ENCODE data around the gene MARCHF10. TPM values are rescaled to one million over a fixed set of nuclear protein-coding genes. Genes with fewer than 3 reads are reported as not detected.

MARCHF10 gene
- total RNA-seq, 4 donors from 2014 or later: 2.1 TPM; not detected in 3

- DNase-seq: no peak
- peaks cover 0 to 12% (median 1%) of the 10 kb centered on the region in 4 donors for H3K4me1 ChIP-seq
- H3K27me3 ChIP-seq: peaks cover 12% of the 10 kb centered on the region
- H3K36me3 ChIP-seq: no peaks in the 10 kb centered on the region
- 23 to 71% methylated on average over 2 to 9 of the region's 9 CpGs for WGBS, 2 donors (ENCODE audit: low coverage in 1 of 2)
- in situ Hi-C loops (cut with MboI; ENCODE audit: low pct_ligation_motif_present in 1 of 4, low pct_unique_long_range_greater_than_20kb in 1 of 4, low sequenced_read_pairs in 3 of 4) (no loop called here), intact Hi-C loops (cut with DNase I; ENCODE audit: low total_unique reads) (no loop called here)
- TF ChIP-seq, protein P1, sequence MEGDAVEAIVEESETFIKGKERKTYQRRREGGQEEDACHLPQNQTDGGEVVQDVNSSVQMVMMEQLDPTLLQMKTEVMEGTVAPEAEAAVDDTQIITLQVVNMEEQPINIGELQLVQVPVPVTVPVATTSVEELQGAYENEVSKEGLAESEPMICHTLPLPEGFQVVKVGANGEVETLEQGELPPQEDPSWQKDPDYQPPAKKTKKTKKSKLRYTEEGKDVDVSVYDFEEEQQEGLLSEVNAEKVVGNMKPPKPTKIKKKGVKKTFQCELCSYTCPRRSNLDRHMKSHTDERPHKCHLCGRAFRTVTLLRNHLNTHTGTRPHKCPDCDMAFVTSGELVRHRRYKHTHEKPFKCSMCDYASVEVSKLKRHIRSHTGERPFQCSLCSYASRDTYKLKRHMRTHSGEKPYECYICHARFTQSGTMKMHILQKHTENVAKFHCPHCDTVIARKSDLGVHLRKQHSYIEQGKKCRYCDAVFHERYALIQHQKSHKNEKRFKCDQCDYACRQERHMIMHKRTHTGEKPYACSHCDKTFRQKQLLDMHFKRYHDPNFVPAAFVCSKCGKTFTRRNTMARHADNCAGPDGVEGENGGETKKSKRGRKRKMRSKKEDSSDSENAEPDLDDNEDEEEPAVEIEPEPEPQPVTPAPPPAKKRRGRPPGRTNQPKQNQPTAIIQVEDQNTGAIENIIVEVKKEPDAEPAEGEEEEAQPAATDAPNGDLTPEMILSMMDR (IDR thresholded peaks at IDR 0.05): no peak
- TF ChIP-seq EP300 (IDR thresholded peaks at IDR 0.05; ENCODE audit: low read depth) (no peak), POLR2A (IDR thresholded peaks at IDR 0.05) (no peak), POLR2AphosphoS5 (IDR thresholded peaks at IDR 0.05) (no peak)
- no peaks in the 10 kb centered on the region for H3K9me3 ChIP-seq
- H3K27ac ChIP-seq: no peak overlapping the region
- H3K4me3 ChIP-seq: no peak overlapping the region
These were observed 5.4 kb downstream of the MARCHF10 start for GRCh38 chr17:62802561-62803205.

GRCh38 chr17:62801553-62802114 lies 6.5 kb downstream of the MARCHF10 start:
- DNase-seq: no peak
- peaks cover 0 to 2% (median 0%) of the 10 kb centered on the region in 4 donors for H3K4me1 ChIP-seq
- intact Hi-C loops (cut with DNase I; ENCODE audit: low total_unique reads) (no loop called here), in situ Hi-C loops (cut with MboI; ENCODE audit: low pct_ligation_motif_present in 1 of 4, low pct_unique_long_range_greater_than_20kb in 1 of 4, low sequenced_read_pairs in 3 of 4) (no loop called here)
- peaks cover 2% of the 10 kb centered on the region for H3K27me3 ChIP-seq
- no peaks in the 10 kb centered on the region for H3K9me3 ChIP-seq
- H3K4me3 ChIP-seq: no peak overlapping the region
- no peak overlapping the region for H3K27ac ChIP-seq
- WGBS, 2 donors (ENCODE audit: low coverage in 1 of 2): 88 to 91% methylated on average over 4 to 7 of the region's 7 CpGs
- no peaks in the 10 kb centered on the region for H3K36me3 ChIP-seq
- no peak for TF ChIP-seq EP300 (IDR thresholded peaks at IDR 0.05; ENCODE audit: low read depth)
- no peak for TF ChIP-seq POLR2AphosphoS5 (IDR thresholded peaks at IDR 0.05)
- TF ChIP-seq, protein P1 (IDR thresholded peaks at IDR 0.05): no peak
- no peak for TF ChIP-seq POLR2A (IDR thresholded peaks at IDR 0.05)

DNA sequence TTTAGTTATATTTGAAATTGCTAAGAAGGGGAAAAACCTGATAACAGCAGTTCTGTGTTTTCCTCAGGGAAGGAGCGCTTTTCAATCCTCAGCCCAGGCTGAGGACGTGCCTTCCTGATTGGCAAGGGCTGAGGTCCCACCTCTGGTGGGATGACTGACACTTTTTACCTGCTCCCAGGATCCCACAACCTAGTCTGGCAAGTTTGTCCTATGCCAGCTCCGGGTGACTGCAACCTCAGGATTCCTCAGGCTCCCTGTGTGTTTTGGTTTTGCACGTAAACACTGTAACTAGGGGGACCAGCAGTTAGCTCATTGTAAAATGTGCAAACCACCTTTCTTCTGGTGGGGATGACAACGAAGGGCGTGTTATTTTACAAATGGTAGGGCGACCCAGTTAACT lies 7.5 kb downstream of the MARCHF10 start:
- no peak overlapping the region for H3K4me3 ChIP-seq
- in situ Hi-C loops (cut with MboI; ENCODE audit: low pct_ligation_motif_present in 1 of 4, low pct_unique_long_range_greater_than_20kb in 1 of 4, low sequenced_read_pairs in 3 of 4) (no loop called here), intact Hi-C loops (cut with DNase I; ENCODE audit: low total_unique reads) (no loop called here)
- H3K27ac ChIP-seq: no peak overlapping the region
- H3K9me3 ChIP-seq: no peaks in the 10 kb centered on the region
- WGBS, 2 donors (ENCODE audit: low coverage in 1 of 2): 17 to 35% methylated on average over 1 to 7 of the region's 7 CpGs
- H3K4me1 ChIP-seq: no peaks in the 10 kb centered on the region
- H3K36me3 ChIP-seq: no peaks in the 10 kb centered on the region
- TF ChIP-seq EP300 (IDR thresholded peaks at IDR 0.05; ENCODE audit: low read depth) (no peak), POLR2AphosphoS5 (IDR thresholded peaks at IDR 0.05) (no peak), POLR2A (IDR thresholded peaks at IDR 0.05) (no peak)
- TF ChIP-seq, protein P1 (IDR thresholded peaks at IDR 0.05): no peak
- H3K27me3 ChIP-seq: no peaks in the 10 kb centered on the region
- DNase-seq: no peak

DNA sequence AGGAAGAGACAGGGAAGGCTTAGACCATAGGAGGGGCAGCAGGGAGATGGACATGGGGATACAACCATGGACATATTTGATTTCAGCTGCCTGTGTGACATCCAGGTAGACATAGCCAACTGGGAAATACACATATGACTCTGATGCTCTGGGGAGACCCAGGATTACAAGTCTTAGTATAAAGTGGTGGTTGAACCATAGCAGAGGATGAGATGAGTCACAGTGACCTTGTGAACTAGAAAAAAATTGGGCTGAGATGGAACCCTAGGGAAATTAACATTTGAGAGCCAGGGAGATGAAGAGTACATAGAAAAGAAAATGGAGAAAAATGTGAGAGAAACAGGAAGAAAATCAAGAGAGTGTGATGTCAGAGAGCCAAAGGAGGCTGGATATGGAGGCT lies 10.2 kb downstream of the MARCHF10 start:
- H3K27me3 ChIP-seq: no peaks in the 10 kb centered on the region
- H3K9me3 ChIP-seq: no peaks in the 10 kb centered on the region
- H3K4me1 ChIP-seq: no peaks in the 10 kb centered on the region
- no peak overlapping the region for H3K27ac ChIP-seq
- in situ Hi-C loops (cut with MboI; ENCODE audit: low pct_ligation_motif_present in 1 of 4, low pct_unique_long_range_greater_than_20kb in 1 of 4, low sequenced_read_pairs in 3 of 4) (no loop called here), intact Hi-C loops (cut with DNase I; ENCODE audit: low total_unique reads) (no loop called here)
- DNase-seq: no peak
- H3K4me3 ChIP-seq: no peak overlapping the region
- TF ChIP-seq EP300 (IDR thresholded peaks at IDR 0.05; ENCODE audit: low read depth) (no peak), POLR2A (IDR thresholded peaks at IDR 0.05) (no peak), POLR2AphosphoS5 (IDR thresholded peaks at IDR 0.05) (no peak)
- TF ChIP-seq, protein P1 (IDR thresholded peaks at IDR 0.05): no peak
- no peaks in the 10 kb centered on the region for H3K36me3 ChIP-seq

Measured in transverse colon (tissue), 4 donors.